ENCODE data around the gene OR5AC2.

Gene OR5AC2

DNA sequence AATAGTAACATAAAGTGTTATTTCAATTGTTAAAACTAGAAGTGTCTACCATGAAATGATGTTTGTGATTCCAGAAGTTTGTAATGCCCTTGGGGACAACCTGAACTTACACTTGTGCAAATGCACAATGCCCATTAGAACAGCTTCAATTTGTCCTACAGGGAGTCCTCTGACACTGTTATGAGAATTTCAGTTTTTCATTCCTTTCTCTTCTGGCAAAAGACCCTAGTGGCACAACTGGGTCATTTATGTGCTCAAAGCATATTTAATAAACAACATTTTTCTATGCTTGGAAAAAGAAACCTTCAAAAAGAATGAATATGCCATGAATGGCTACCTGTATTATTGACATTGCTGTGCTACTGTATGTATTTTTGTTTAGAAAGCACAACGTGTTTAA is 43.4 kb downstream of the OR5AC2 start, which contains the start of gene OR5H1:
OR5H1 (plus strand) TSS at position 301 of the 400 bp plus-strand sequence. CDS start 1,977 bp downstream, outside the sequence.
- Histone ChIP-seq H3K9ac (no peak within 1 kb of the TSS), H3K4me3 (IDR thresholded peaks at IDR 0.05; ENCODE audit: insufficient read depth, low read depth, low read length) (no peak within 1 kb of the TSS), H3K4me1 (ENCODE audit: low read depth, poor library complexity, severe bottlenecking) (peaks cover 3% of the 10 kb centered on the region), H3K27ac (no peak within 1 kb of the TSS), H3K36me3 (ENCODE audit: insufficient read depth) (no peaks in the 10 kb centered on the region), H4K20me1 (ENCODE audit: insufficient read depth) (no peaks in the 10 kb centered on the region), H3K79me2 (ENCODE audit: insufficient read depth, low read depth) (no peaks in the 10 kb centered on the region), H2AFZ (ENCODE audit: low read depth) (no peak within 1 kb of the TSS), H3K4me2 (no peak within 1 kb of the TSS), H3K27me3 (ENCODE audit: insufficient read depth, low read depth) (no peaks in the 10 kb centered on the region)
- TF ChIP-seq, protein P1, sequence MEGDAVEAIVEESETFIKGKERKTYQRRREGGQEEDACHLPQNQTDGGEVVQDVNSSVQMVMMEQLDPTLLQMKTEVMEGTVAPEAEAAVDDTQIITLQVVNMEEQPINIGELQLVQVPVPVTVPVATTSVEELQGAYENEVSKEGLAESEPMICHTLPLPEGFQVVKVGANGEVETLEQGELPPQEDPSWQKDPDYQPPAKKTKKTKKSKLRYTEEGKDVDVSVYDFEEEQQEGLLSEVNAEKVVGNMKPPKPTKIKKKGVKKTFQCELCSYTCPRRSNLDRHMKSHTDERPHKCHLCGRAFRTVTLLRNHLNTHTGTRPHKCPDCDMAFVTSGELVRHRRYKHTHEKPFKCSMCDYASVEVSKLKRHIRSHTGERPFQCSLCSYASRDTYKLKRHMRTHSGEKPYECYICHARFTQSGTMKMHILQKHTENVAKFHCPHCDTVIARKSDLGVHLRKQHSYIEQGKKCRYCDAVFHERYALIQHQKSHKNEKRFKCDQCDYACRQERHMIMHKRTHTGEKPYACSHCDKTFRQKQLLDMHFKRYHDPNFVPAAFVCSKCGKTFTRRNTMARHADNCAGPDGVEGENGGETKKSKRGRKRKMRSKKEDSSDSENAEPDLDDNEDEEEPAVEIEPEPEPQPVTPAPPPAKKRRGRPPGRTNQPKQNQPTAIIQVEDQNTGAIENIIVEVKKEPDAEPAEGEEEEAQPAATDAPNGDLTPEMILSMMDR (conservative IDR thresholded peaks at IDR 0.05; ENCODE audit: low read depth, low read length) = no peak

DNA sequence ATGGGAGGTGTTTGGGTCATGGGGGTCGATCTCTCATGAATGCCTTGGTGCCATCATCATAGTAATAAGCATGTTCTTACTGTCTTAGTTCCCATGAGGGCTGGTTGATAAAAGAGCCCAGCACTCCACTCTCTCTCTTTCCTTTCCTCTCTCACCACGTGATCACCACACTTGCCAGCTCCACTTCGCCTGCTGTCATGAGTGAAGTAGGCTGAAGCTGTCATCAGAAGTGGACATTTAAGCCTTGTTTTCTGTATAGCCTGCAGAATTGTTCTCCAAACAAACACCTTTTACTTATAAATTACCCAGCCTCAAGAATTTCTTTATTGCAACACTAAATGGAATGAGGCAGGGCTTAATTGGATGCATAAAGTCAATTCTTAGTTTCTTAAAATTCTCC is 49.7 kb downstream of the OR5AC2 start:
- H3K4me1 ChIP-seq (ENCODE audit: low read depth, poor library complexity, severe bottlenecking) = peaks cover 3% of the 10 kb centered on the region
- no peak overlapping the region for H3K27ac ChIP-seq
- no peaks in the 10 kb centered on the region for H3K27me3 ChIP-seq (ENCODE audit: insufficient read depth, low read depth)
- H3K9ac ChIP-seq = no peak overlapping the region
- H3K4me2 ChIP-seq = no peak overlapping the region
- TF ChIP-seq, protein P1 (conservative IDR thresholded peaks at IDR 0.05; ENCODE audit: low read depth, low read length) = no peak
- H3K79me2 ChIP-seq (ENCODE audit: insufficient read depth, low read depth) = no peaks in the 10 kb centered on the region
- H2AFZ ChIP-seq (ENCODE audit: low read depth) = no peak overlapping the region
- H3K4me3 ChIP-seq (IDR thresholded peaks at IDR 0.05; ENCODE audit: insufficient read depth, low read depth, low read length) = no peak overlapping the region
- no peaks in the 10 kb centered on the region for H3K36me3 ChIP-seq (ENCODE audit: insufficient read depth)
- no peaks in the 10 kb centered on the region for H4K20me1 ChIP-seq (ENCODE audit: insufficient read depth)
